Right lobe of liver (tissue), 6 donors: Measurements from ENCODE around the gene DDX52. TPM values are rescaled to one million over a fixed set of nuclear protein-coding genes. Genes with fewer than 3 reads are reported as not detected.

ENCODE experiments used
- ATAC-seq, 4 donors: fragments of 200-7000 bp; cut with Tn5 transposase; one replicate each; pipeline ENCODE4 v1.9.1; 2020; ENCODE audit warnings: mild to moderate bottlenecking in 4 of 4, moderate library complexity in 4 of 4
- DNase-seq, 3 donors: peaks; one replicate each; pipeline ENCODE4 v3.0.0-alpha.2; 2020
- H3K27ac ChIP-seq, 3 donors: fragments of 200-600 bp; one replicate each; pipeline ENCODE4 v1.8.0; 2022
- H3K27me3 ChIP-seq, 2 donors: fragments of 200-600 bp; one replicate each; pipeline ENCODE4 v1.8.0; 2022
- H3K36me3 ChIP-seq, 4 donors: fragments of 200-600 bp; sonication (generic) in 1 of 4; one replicate each; pipeline versions ENCODE4 v1.5.1 to v1.8.0; 2017 to 2022; ENCODE audit warnings: control low read depth in 1 of 4
- H3K4me1 ChIP-seq, 4 donors: fragments of 200-600 bp; sonication (generic) in 1 of 4; one replicate each; pipeline versions ENCODE4 v1.5.1 to v1.8.0; 2017 to 2022; ENCODE audit warnings: control low read depth in 1 of 4
- H3K4me3 ChIP-seq, 3 donors: fragments of 200-600 bp; one replicate each; pipeline ENCODE4 v1.8.0; 2022
- H3K9me3 ChIP-seq, 4 donors: fragments of 200-600 bp; sonication (generic) in 1 of 4; one replicate each; pipeline versions ENCODE4 v1.5.1 to v1.8.0; 2017 to 2022; ENCODE audit warnings: control low read depth in 1 of 4
- POLR2A ChIP-seq: fragments of 450-650 bp; IDR thresholded peaks from one replicate; pipeline ENCODE4 v1.6.1; 2017; ENCODE audit warnings: antibody characterized with exemption, mild to moderate bottlenecking
- WGBS: methylation state at CpG from one replicate; pipeline ENCODE4 v1.1.6; 2018; ENCODE audit warnings: low coverage, low lambda C conversion rate; ENCODE audit not compliant: insufficient coverage; ENCODE audit errors: missing lambda C conversion rate; 5-methylcytosine and 5-hydroxymethylcytosine counted together
- intact Hi-C, 2 donors: fragments of 100-400 bp; cut with DNase I; formaldehyde crosslinking; loops; one replicate each; pipeline versions ENCODE4 v1.11.2 to v1.14.1; 2022
- total RNA-seq, 6 experiments: library from RNA; depleted of rRNA in 2 of 6; stranded (reverse); fragments of >200 nt in 2 of 6; fragmentation: NEBNext Ultra II Directional in 3 of 6; extraction: Animal tissue kit (Norgen Biotek cat#: 25700) in 3 of 6; gene quantifications; one replicate each; pipeline versions ENCODE4 v1.1.0 to v1.2.4, GENCODE V29; 2016 to 2023
- TF ChIP-seq, protein P1 (sequence below), 4 donors: fragments of 200-600 bp in 3 of 4; fragments of 450-650 bp in 1 of 4; IDR thresholded peaks; one replicate each; pipeline versions ENCODE4 v1.5.1 to v1.8.0; 2016 to 2022; ENCODE audit warnings: antibody characterized with exemption in 4 of 4, mild to moderate bottlenecking in 2 of 4
- donor health status: DM: no; HTN: yes; CAD: no.
- donor health status: DM: no; HTN: no; CAD: no.
- donor health status: DM: no; HTN: no; CAD: no.
- donor health status: DM: no; HTN: yes; CAD: no.
- donor health status: DM: no; HTN: yes; CAD: no.

Gene DDX52
- total RNA-seq, 6 experiments from 2014 or later = 11.8 to 14.4 (median 13.1) TPM

GRCh38 chr17:37661400-37662014 is 18.3 kb upstream of the DDX52 start:
- no peak overlapping the region for H3K27ac ChIP-seq
- no peaks in the 10 kb centered on the region for H3K9me3 ChIP-seq

DNA sequence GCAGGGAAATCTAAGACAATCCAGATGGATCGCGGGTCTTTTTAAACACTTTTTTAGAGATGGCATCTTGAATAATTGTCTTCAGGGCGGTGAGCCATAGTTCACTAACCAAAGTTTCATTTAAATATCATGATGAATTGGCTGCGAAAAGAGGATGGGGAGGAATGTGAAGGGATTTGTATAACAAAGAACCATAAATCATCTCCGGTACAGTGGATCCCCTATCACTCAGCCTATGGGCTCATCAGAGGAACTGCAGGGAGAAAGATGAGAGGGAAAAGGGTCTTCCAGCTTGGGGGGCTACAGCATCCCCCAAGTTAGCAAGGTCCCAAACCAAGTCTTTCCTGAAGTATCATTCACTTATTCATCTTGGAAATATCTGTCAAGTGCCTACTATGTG is 16.7 kb upstream of the DDX52 start:
- Histone ChIP-seq H3K27me3 (no peaks in the 10 kb centered on the region), H3K4me3 (no peak overlapping the region), H3K36me3 (no peaks in the 10 kb centered on the region), H3K27ac (no peak overlapping the region), H3K4me1 (no peaks in the 10 kb centered on the region), H3K9me3 (no peaks in the 10 kb centered on the region)
- ATAC-seq (no peak), DNase-seq (no peak)
- intact Hi-C loops = loop anchor here in 1 of 2 donors (10.0 kb wide), 1 partner anchor 115 kb away; no protein-coding TSS in a partner anchor
- TF ChIP-seq POLR2A = no peak
- TF ChIP-seq, protein P1, sequence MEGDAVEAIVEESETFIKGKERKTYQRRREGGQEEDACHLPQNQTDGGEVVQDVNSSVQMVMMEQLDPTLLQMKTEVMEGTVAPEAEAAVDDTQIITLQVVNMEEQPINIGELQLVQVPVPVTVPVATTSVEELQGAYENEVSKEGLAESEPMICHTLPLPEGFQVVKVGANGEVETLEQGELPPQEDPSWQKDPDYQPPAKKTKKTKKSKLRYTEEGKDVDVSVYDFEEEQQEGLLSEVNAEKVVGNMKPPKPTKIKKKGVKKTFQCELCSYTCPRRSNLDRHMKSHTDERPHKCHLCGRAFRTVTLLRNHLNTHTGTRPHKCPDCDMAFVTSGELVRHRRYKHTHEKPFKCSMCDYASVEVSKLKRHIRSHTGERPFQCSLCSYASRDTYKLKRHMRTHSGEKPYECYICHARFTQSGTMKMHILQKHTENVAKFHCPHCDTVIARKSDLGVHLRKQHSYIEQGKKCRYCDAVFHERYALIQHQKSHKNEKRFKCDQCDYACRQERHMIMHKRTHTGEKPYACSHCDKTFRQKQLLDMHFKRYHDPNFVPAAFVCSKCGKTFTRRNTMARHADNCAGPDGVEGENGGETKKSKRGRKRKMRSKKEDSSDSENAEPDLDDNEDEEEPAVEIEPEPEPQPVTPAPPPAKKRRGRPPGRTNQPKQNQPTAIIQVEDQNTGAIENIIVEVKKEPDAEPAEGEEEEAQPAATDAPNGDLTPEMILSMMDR (IDR thresholded peaks at IDR 0.05) = no peak
- 85% methylated on average over 5 of the region's 5 CpGs for WGBS

More at GRCh38 chr17:37661400-37662014, 18.3 kb upstream of the DDX52 start:
- no peaks in the 10 kb centered on the region for H3K4me1 ChIP-seq
- intact Hi-C loops = no loop called here
- TF ChIP-seq, protein P1 (IDR thresholded peaks at IDR 0.05) = no peak
- no peak for TF ChIP-seq POLR2A
- H3K36me3 ChIP-seq = no peaks in the 10 kb centered on the region
- no peak overlapping the region for H3K4me3 ChIP-seq
- WGBS = 70% methylated on average over 1 of the region's 1 CpG
- ATAC-seq = no peak
- no peak for DNase-seq
- no peaks in the 10 kb centered on the region for H3K27me3 ChIP-seq

- no peaks in the 10 kb centered on the region for H3K27me3 ChIP-seq
- H3K4me1 ChIP-seq = no peaks in the 10 kb centered on the region
- H3K27ac ChIP-seq = no peak overlapping the region
- DNase-seq (no peak), ATAC-seq (no peak)
- no peak overlapping the region for H3K4me3 ChIP-seq
- 75% methylated on average over 1 of the region's 1 CpG for WGBS
- TF ChIP-seq, protein P1 (IDR thresholded peaks at IDR 0.05) = no peak
- no peak for TF ChIP-seq POLR2A
- no peaks in the 10 kb centered on the region for H3K36me3 ChIP-seq
- intact Hi-C loops = loop anchor here in 1 of 2 donors (10.0 kb wide), 1 partner anchor 118 kb away; no protein-coding TSS in a partner anchor
- no peaks in the 10 kb centered on the region for H3K9me3 ChIP-seq
Measured at GRCh38 chr17:37657202-37657601, 14.0 kb upstream of the DDX52 start.

DNA sequence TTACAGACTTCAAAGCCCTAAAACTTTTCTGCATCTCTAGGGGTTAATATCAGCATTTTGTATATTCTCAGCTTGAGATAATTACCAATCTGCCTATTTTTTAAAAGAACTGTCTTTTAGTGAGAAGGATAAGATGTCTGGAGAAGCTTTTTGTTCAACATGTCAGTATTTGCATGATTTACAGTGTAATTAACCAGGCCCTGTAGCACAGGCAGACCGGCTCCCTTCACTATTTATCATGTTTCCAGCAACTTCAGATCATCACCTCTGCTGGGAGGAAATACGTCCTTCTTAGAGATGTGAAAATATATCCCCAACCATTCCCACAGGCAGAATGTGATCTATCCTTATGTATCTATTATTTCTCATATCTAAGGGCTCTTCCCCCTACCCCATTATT is 8.6 kb upstream of the DDX52 start:
- 69% methylated on average over 2 of the region's 2 CpGs for WGBS

More for the DNA sequence above, 8.6 kb upstream of the DDX52 start:
- H3K9me3 ChIP-seq = no peaks in the 10 kb centered on the region
- H3K4me1 ChIP-seq = no peaks in the 10 kb centered on the region
- ATAC-seq = no peak
- no peaks in the 10 kb centered on the region for H3K27me3 ChIP-seq
- DNase-seq = no peak
- H3K27ac ChIP-seq = no peak overlapping the region
- no peaks in the 10 kb centered on the region for H3K36me3 ChIP-seq
- no peak for TF ChIP-seq POLR2A
- TF ChIP-seq, protein P1 (IDR thresholded peaks at IDR 0.05) = no peak
- no peak overlapping the region for H3K4me3 ChIP-seq
- intact Hi-C loops = loop anchor here in 1 of 2 donors (10.0 kb wide), 1 partner anchor 123 kb away; no protein-coding TSS in a partner anchor
